GM18858 (cell line): Measurements from ENCODE around the gene TSNAXIP1.
"Not testable (repeated sequence)": the region's sequence is repeated elsewhere in the genome, so short reads cannot be mapped to it uniquely, and the experiment has no call there.

Experiments
- ATAC-seq: cut with Tn5 transposase; IDR thresholded peaks from one replicate; pipeline ENCODE4 v1.9.1; 2021; ENCODE audit not compliant: unreplicated experiment

TSNAXIP1 gene

GRCh38 chr16:67833415-67834241 lies 26.9 kb downstream of the TSNAXIP1 start:
- peak; percentile 97 for ATAC-seq

GRCh38 chr16:67834242-67834614 lies 27.5 kb downstream of the TSNAXIP1 start:
- ATAC-seq = no peak

GRCh38 chr16:67837190-67837589 lies 30.5 kb downstream of the TSNAXIP1 start:
- ATAC-seq = not testable (repeated sequence)

- no peak for ATAC-seq
These were observed 31.1 kb downstream of the TSNAXIP1 start for GRCh38 chr16:67837811-67838210.

- no peak for ATAC-seq
These were observed 34.6 kb downstream of the TSNAXIP1 start for GRCh38 chr16:67841198-67841815.

- no peak for ATAC-seq
These were observed 35.3 kb downstream of the TSNAXIP1 start, which contains the start of gene THAP11 for GRCh38 chr16:67841816-67842508. Gene THAP11 (plus strand): TSS chr16:67842320. CDS start chr16:67842555, 235 bp downstream.

GRCh38 chr16:67842509-67843342 lies 36.0 kb downstream of the TSNAXIP1 start:
- ATAC-seq = no peak

- ATAC-seq = no peak
These were observed 36.7 kb downstream of the TSNAXIP1 start for GRCh38 chr16:67843343-67843765.

GRCh38 chr16:67844497-67844896 lies 37.8 kb downstream of the TSNAXIP1 start:
- no peak for ATAC-seq

GRCh38 chr16:67845291-67846062 lies 38.8 kb downstream of the TSNAXIP1 start:
- ATAC-seq = no peak

GRCh38 chr16:67846063-67846319 lies 39.3 kb downstream of the TSNAXIP1 start:
- no peak for ATAC-seq

GRCh38 chr16:67846320-67847063 lies 39.8 kb downstream of the TSNAXIP1 start, which contains the start of gene NUTF2:
Gene NUTF2 (plus strand): TSS chr16:67846933. CDS start chr16:67865131, 18,198 bp downstream.
- ATAC-seq = peak; percentile 49

- peak; percentile 35 for ATAC-seq
These were observed 40.6 kb downstream of the TSNAXIP1 start, which contains the start of gene CENPT for GRCh38 chr16:67847064-67847861. Gene CENPT (minus strand): TSS chr16:67847693. CDS start chr16:67833859, 13,834 bp downstream.

GRCh38 chr16:67848118-67848517 lies 41.4 kb downstream of the TSNAXIP1 start:
- ATAC-seq = no peak

- no peak for ATAC-seq
These were observed 47.0 kb downstream of the TSNAXIP1 start for GRCh38 chr16:67853670-67854069.

GRCh38 chr16:67855789-67856188 lies 49.1 kb downstream of the TSNAXIP1 start:
- ATAC-seq = no peak

GRCh38 chr16:67856927-67857546 lies 50.3 kb downstream of the TSNAXIP1 start:
- ATAC-seq = no peak
